Measurements from ENCODE around the gene CWF19L1.

- TF ChIP-seq ZNF549 (CRISPR knock-in tag; IDR thresholded peaks at IDR 0.05) (no peak), CTCF (CRISPR knock-in tag; IDR thresholded peaks at IDR 0.05) (no peak), HDAC2 (CRISPR knock-in tag; IDR thresholded peaks at IDR 0.05) (no peak), ARID2 (CRISPR knock-in tag; IDR thresholded peaks at IDR 0.05; ENCODE audit: borderline replicate concordance) (no peak), REPIN1 (CRISPR knock-in tag; IDR thresholded peaks at IDR 0.05; ENCODE audit: borderline replicate concordance, low read depth) (no peak)
- TF ChIP-seq, protein P1, sequence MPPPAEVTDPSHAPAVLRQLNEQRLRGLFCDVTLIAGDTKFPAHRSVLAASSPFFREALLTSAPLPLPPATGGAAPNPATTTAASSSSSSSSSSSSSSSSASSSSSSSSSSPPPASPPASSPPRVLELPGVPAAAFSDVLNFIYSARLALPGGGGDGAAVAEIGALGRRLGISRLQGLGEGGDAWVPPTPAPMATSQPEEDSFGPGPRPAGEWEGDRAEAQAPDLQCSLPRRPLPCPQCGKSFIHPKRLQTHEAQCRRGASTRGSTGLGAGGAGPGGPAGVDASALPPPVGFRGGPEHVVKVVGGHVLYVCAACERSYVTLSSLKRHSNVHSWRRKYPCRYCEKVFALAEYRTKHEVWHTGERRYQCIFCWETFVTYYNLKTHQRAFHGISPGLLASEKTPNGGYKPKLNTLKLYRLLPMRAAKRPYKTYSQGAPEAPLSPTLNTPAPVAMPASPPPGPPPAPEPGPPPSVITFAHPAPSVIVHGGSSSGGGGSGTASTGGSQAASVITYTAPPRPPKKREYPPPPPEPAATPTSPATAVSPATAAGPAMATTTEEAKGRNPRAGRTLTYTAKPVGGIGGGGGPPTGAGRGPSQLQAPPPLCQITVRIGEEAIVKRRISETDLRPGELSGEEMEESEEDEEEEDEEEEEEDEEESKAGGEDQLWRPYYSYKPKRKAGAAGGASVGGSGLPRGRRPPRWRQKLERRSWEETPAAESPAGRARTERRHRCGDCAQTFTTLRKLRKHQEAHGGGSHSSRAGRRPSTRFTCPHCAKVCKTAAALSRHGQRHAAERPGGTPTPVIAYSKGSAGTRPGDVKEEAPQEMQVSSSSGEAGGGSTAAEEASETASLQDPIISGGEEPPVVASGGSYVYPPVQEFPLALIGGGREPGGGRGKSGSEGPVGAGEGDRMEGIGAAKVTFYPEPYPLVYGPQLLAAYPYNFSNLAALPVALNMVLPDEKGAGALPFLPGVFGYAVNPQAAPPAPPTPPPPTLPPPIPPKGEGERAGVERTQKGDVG (CRISPR knock-in tag; IDR thresholded peaks at IDR 0.05; ENCODE audit: borderline replicate concordance), result no peak
- TF ChIP-seq, protein P2, sequence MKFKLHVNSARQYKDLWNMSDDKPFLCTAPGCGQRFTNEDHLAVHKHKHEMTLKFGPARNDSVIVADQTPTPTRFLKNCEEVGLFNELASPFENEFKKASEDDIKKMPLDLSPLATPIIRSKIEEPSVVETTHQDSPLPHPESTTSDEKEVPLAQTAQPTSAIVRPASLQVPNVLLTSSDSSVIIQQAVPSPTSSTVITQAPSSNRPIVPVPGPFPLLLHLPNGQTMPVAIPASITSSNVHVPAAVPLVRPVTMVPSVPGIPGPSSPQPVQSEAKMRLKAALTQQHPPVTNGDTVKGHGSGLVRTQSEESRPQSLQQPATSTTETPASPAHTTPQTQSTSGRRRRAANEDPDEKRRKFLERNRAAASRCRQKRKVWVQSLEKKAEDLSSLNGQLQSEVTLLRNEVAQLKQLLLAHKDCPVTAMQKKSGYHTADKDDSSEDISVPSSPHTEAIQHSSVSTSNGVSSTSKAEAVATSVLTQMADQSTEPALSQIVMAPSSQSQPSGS (CRISPR knock-in tag; IDR thresholded peaks at IDR 0.05), result no peak
- TF ChIP-seq, protein P3, sequence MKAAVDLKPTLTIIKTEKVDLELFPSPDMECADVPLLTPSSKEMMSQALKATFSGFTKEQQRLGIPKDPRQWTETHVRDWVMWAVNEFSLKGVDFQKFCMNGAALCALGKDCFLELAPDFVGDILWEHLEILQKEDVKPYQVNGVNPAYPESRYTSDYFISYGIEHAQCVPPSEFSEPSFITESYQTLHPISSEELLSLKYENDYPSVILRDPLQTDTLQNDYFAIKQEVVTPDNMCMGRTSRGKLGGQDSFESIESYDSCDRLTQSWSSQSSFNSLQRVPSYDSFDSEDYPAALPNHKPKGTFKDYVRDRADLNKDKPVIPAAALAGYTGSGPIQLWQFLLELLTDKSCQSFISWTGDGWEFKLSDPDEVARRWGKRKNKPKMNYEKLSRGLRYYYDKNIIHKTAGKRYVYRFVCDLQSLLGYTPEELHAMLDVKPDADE (CRISPR knock-in tag; IDR thresholded peaks at IDR 0.05), result no peak
Observed at GRCh38 chr10:100311298-100311697, 43.9 kb upstream of the CWF19L1 start.

Measured in HepG2 (cell line).